Glutamatergic neuron (in vitro differentiated cells): ENCODE measurements around the gene SORCS1. TPM values are rescaled to one million over a fixed set of nuclear protein-coding genes. Genes with fewer than 3 reads are reported as not detected.

Experiments used
- DNase-seq: peaks from one replicate; pipeline ENCODE4 v3.0.0; 2022
- H3K27ac Mint-ChIP-seq: one replicate; pipeline ENCODE4 v1.8.0; 2020; ENCODE audit warnings: mild to moderate bottlenecking, mixed read lengths, inconsistent platforms; ENCODE audit not compliant: unreplicated experiment
- H3K27me3 Mint-ChIP-seq: one replicate; pipeline ENCODE4 v1.8.0; 2020; ENCODE audit warnings: mild to moderate bottlenecking, moderate library complexity, mixed read lengths, inconsistent platforms; ENCODE audit not compliant: unreplicated experiment
- H3K36me3 Mint-ChIP-seq: one replicate; pipeline ENCODE4 v1.8.0; 2020; ENCODE audit warnings: mild to moderate bottlenecking, mixed read lengths, inconsistent platforms; ENCODE audit not compliant: unreplicated experiment
- H3K4me1 Mint-ChIP-seq: one replicate; pipeline ENCODE4 v1.8.0; 2020; ENCODE audit warnings: mild to moderate bottlenecking, low read depth, mixed read lengths, inconsistent platforms; ENCODE audit not compliant: unreplicated experiment
- H3K4me3 Mint-ChIP-seq: one replicate; pipeline ENCODE4 v1.8.0; 2020; ENCODE audit warnings: mild to moderate bottlenecking, mixed read lengths, inconsistent platforms; ENCODE audit not compliant: unreplicated experiment
- H3K9me3 Mint-ChIP-seq: one replicate; pipeline ENCODE4 v1.8.0; 2020; ENCODE audit warnings: mild to moderate bottlenecking, moderate library complexity, mixed read lengths, inconsistent platforms; ENCODE audit not compliant: unreplicated experiment
- CTCF ChIP-seq: fragments of 200-600 bp; sonication (generic); IDR thresholded peaks from one replicate; pipeline ENCODE4 v1.5.0; 2021; ENCODE audit not compliant: partially characterized antibody, unreplicated experiment
- total RNA-seq: library from RNA; stranded (reverse); fragmentation: NEBNext Ultra II Directional; extraction: Animal tissue kit (Norgen Biotek cat#: 25700); gene quantifications from one replicate; pipeline ENCODE4 v1.2.1, GENCODE V29; 2021; ENCODE audit not compliant: unreplicated experiment

SORCS1 gene
- total RNA-seq, 1 donor from 2014 or later = 3.3 TPM

GRCh38 chr10:106938513-106938912 lies 226.0 kb downstream of the SORCS1 start:
- H3K27me3 Mint-ChIP-seq = no peaks in the 10 kb centered on the region
- no peaks in the 10 kb centered on the region for H3K4me1 Mint-ChIP-seq
- H3K27ac Mint-ChIP-seq = no peak overlapping the region
- no peak for TF ChIP-seq CTCF
- no peaks in the 10 kb centered on the region for H3K36me3 Mint-ChIP-seq
- H3K4me3 Mint-ChIP-seq = no peak overlapping the region
- no peaks in the 10 kb centered on the region for H3K9me3 Mint-ChIP-seq
- no peak for DNase-seq

GRCh38 chr10:106935978-106936451 lies 228.5 kb downstream of the SORCS1 start:
- TF ChIP-seq CTCF = no peak
- no peaks in the 10 kb centered on the region for H3K4me1 Mint-ChIP-seq
- H3K36me3 Mint-ChIP-seq = no peaks in the 10 kb centered on the region
- H3K27me3 Mint-ChIP-seq = no peaks in the 10 kb centered on the region
- no peak overlapping the region for H3K4me3 Mint-ChIP-seq
- DNase-seq = no peak
- H3K9me3 Mint-ChIP-seq = no peaks in the 10 kb centered on the region
- H3K27ac Mint-ChIP-seq = no peak overlapping the region

GRCh38 chr10:106931853-106932249 lies 232.7 kb downstream of the SORCS1 start:
- Mint-ChIP-seq H3K36me3 (no peaks in the 10 kb centered on the region), H3K27me3 (no peaks in the 10 kb centered on the region), H3K9me3 (no peaks in the 10 kb centered on the region), H3K4me1 (no peaks in the 10 kb centered on the region), H3K4me3 (no peak overlapping the region), H3K27ac (no peak overlapping the region)
- DNase-seq = no peak
- TF ChIP-seq CTCF = no peak

GRCh38 chr10:106931159-106931852 lies 233.2 kb downstream of the SORCS1 start:
- no peak overlapping the region for H3K4me3 Mint-ChIP-seq
- no peak overlapping the region for H3K27ac Mint-ChIP-seq
- H3K9me3 Mint-ChIP-seq = no peaks in the 10 kb centered on the region
- no peaks in the 10 kb centered on the region for H3K4me1 Mint-ChIP-seq
- DNase-seq = no peak
- H3K36me3 Mint-ChIP-seq = no peaks in the 10 kb centered on the region
- H3K27me3 Mint-ChIP-seq = no peaks in the 10 kb centered on the region
- no peak for TF ChIP-seq CTCF

GRCh38 chr10:106930751-106931150 lies 233.8 kb downstream of the SORCS1 start:
- H3K27me3 Mint-ChIP-seq = no peaks in the 10 kb centered on the region
- no peaks in the 10 kb centered on the region for H3K4me1 Mint-ChIP-seq
- no peak for TF ChIP-seq CTCF
- H3K36me3 Mint-ChIP-seq = no peaks in the 10 kb centered on the region
- H3K9me3 Mint-ChIP-seq = no peaks in the 10 kb centered on the region
- no peak overlapping the region for H3K4me3 Mint-ChIP-seq
- DNase-seq = no peak
- no peak overlapping the region for H3K27ac Mint-ChIP-seq
